IMR-90 (cell line): ENCODE results near the gene PRMT2. TPM values are rescaled to one million over a fixed set of nuclear protein-coding genes. Genes with fewer than 3 reads are reported as not detected.

Experiments
- ATAC-seq: fragments of 200-7000 bp; cut with Tn5 transposase; 2 replicates; pipeline ENCODE4 v1.9.1; 2020; ENCODE audit warnings: low read depth, mild to moderate bottlenecking, moderate library complexity
- BruUV-seq: library from RNA; stranded (reverse); fragments of 400-500 nt; replicated peaks from 2 replicates; lab custom pipeline; 2021; lab: Mats Ljungman, UMichigan
- CTCF ChIA-PET: fragments of 300-600 bp; formaldehyde crosslinking; extraction: SDS; loops from one replicate; lab custom pipeline; 2021; ENCODE audit warnings: antibody characterized with exemption; lab: Yijun Ruan, JAX
- POLR2A ChIA-PET: fragments of 300-600 bp; sonication (Branson Sonifier 250); formaldehyde crosslinking; loops from one replicate; lab custom pipeline; 2022; ENCODE audit warnings: antibody characterized with exemption; ENCODE audit not compliant: unreplicated experiment; lab: Charles Lee
- DNase-seq: peaks from one replicate; pipeline ENCODE4 v3.0.0; 2013
- H2AFZ ChIP-seq: replicated peaks from 2 replicates; pipeline ENCODE3; 2013; ENCODE audit warnings: low read length, mild to moderate bottlenecking; ENCODE audit not compliant: poor library complexity
- H2AK5ac ChIP-seq: 2 replicates; pipeline ENCODE4 v1.6.1; 2013; ENCODE audit warnings: low read depth, low read length, inconsistent platforms
- H2AK9ac ChIP-seq: replicated peaks from 2 replicates; pipeline ENCODE3; 2013; ENCODE audit warnings: mild to moderate bottlenecking, low read depth, low read length, moderate library complexity; ENCODE audit not compliant: poor library complexity
- H2BK120ac ChIP-seq: 2 replicates; pipeline ENCODE4 v1.6.1; 2013; ENCODE audit warnings: low read depth, low read length, inconsistent platforms
- H2BK15ac ChIP-seq: 3 replicates; pipeline ENCODE4 v1.6.1; 2013; ENCODE audit warnings: low read depth, low read length, inconsistent platforms
- H2BK20ac ChIP-seq: 2 replicates; pipeline ENCODE4 v1.6.1; 2013; ENCODE audit warnings: low read depth, mild to moderate bottlenecking, inconsistent platforms, low read length, moderate library complexity
- H2BK5ac ChIP-seq: 2 replicates; pipeline ENCODE4 v1.6.1; 2013; ENCODE audit warnings: mild to moderate bottlenecking, low read depth, low read length, inconsistent platforms; ENCODE audit not compliant: poor library complexity, severe bottlenecking
- H3K14ac ChIP-seq: replicated peaks from 2 replicates; pipeline ENCODE4 v1.6.1; 2013; ENCODE audit warnings: low read depth, low read length, inconsistent platforms
- H3K18ac ChIP-seq: 2 replicates; pipeline ENCODE4 v1.6.1; 2013; ENCODE audit warnings: low read depth, low read length, control low read depth
- H3K23ac ChIP-seq: 2 replicates; pipeline ENCODE4 v1.6.1; 2013; ENCODE audit warnings: low read depth, low read length, inconsistent platforms
- H3K27ac ChIP-seq: 2 replicates; pipeline ENCODE4 v1.5.1; 2013; ENCODE audit warnings: mild to moderate bottlenecking, control low read depth, low read length; ENCODE audit not compliant: insufficient read depth
- H3K27me3 ChIP-seq: 2 replicates; pipeline ENCODE4 v1.6.1; 2013; ENCODE audit warnings: low read length; ENCODE audit not compliant: control insufficient read depth, insufficient read depth
- H3K36me3 ChIP-seq: 2 replicates; pipeline ENCODE4 v1.6.1; 2013; ENCODE audit warnings: low read length, mixed read lengths; ENCODE audit not compliant: control insufficient read depth, insufficient read depth
- H3K4ac ChIP-seq: 2 replicates; pipeline ENCODE4 v1.6.1; 2013; ENCODE audit warnings: low read depth, low read length, inconsistent platforms
- H3K4me1 ChIP-seq: 2 replicates; pipeline ENCODE4 v1.6.1; 2013; ENCODE audit warnings: low read length, mixed read lengths; ENCODE audit not compliant: control insufficient read depth, insufficient read depth
- H3K4me2 ChIP-seq: 2 replicates; pipeline ENCODE4 v1.6.1; 2013; ENCODE audit warnings: low read depth, mild to moderate bottlenecking, control low read depth, low read length, moderate library complexity
- H3K4me3 ChIP-seq: 2 replicates; pipeline ENCODE4 v1.5.1; 2013; ENCODE audit warnings: low read depth, mild to moderate bottlenecking, control low read depth, low read length, moderate library complexity; ENCODE audit not compliant: insufficient read depth
- H3K56ac ChIP-seq: 2 replicates; pipeline ENCODE4 v1.6.1; 2013; ENCODE audit warnings: low read length, inconsistent platforms; ENCODE audit not compliant: insufficient read depth; ENCODE audit errors: extremely low read depth
- H3K79me1 ChIP-seq, 2 experiments: 2 replicates each; pipeline ENCODE4 v1.6.1; 2013; ENCODE audit warnings: low read length in 2 of 2, inconsistent platforms in 1 of 2, low read depth in 1 of 2
- H3K9ac ChIP-seq: 2 replicates; pipeline ENCODE4 v1.6.1; 2013; ENCODE audit warnings: low read depth, low read length, control low read depth
- H3K9me1 ChIP-seq: 2 replicates; pipeline ENCODE4 v1.6.1; 2013; ENCODE audit warnings: low read length, inconsistent platforms; ENCODE audit not compliant: insufficient read depth
- H3K9me3 ChIP-seq: 2 replicates; pipeline ENCODE4 v1.6.1; 2013; ENCODE audit warnings: low read length; ENCODE audit not compliant: control insufficient read depth, insufficient read depth
- H4K20me1 ChIP-seq: 2 replicates; pipeline ENCODE4 v1.6.1; 2013; ENCODE audit warnings: low read length, inconsistent platforms; ENCODE audit not compliant: insufficient read depth
- H4K5ac ChIP-seq: 2 replicates; pipeline ENCODE4 v1.6.1; 2013; ENCODE audit warnings: mild to moderate bottlenecking, low read depth, low read length, control low read depth
- H4K8ac ChIP-seq, 2 experiments: 2 replicates each; pipeline ENCODE4 v1.6.1; 2013; ENCODE audit warnings: low read depth in 2 of 2, low read length in 2 of 2, control low read depth in 1 of 2, inconsistent platforms in 1 of 2
- H4K91ac ChIP-seq: 2 replicates; pipeline ENCODE4 v1.6.1; 2013; ENCODE audit warnings: low read depth, low read length, inconsistent platforms; ENCODE audit not compliant: insufficient read depth
- CEBPB ChIP-seq: IDR thresholded peaks from 2 replicates; pipeline ENCODE4 v1.6.1; 2012; ENCODE audit warnings: low read depth, low read length, improper control_type of control experiment
- CHD1 ChIP-seq: IDR thresholded peaks from 2 replicates; pipeline ENCODE4 v1.6.1; 2012; ENCODE audit warnings: low read depth, low read length, improper control_type of control experiment
- FOS ChIP-seq: fragments of 150-350 bp; IDR thresholded peaks from 2 replicates; pipeline ENCODE4 v1.6.1; 2016; ENCODE audit warnings: low read depth, low read length
- MAZ ChIP-seq: IDR thresholded peaks from 2 replicates; pipeline ENCODE4 v1.6.1; 2012; ENCODE audit warnings: low read depth, mild to moderate bottlenecking, low read length, improper control_type of control experiment, moderate library complexity, borderline replicate concordance
- NFE2L2 ChIP-seq: fragments of 150-350 bp; IDR thresholded peaks from 2 replicates; pipeline ENCODE4 v1.6.1; 2016; ENCODE audit warnings: low read depth, mild to moderate bottlenecking, low read length
- RAD21 ChIP-seq: IDR thresholded peaks from 2 replicates; pipeline ENCODE4 v1.6.1; 2012; ENCODE audit warnings: low read length, improper control_type of control experiment
- RCOR1 ChIP-seq: IDR thresholded peaks from 2 replicates; pipeline ENCODE4 v1.6.1; 2012; ENCODE audit warnings: mild to moderate bottlenecking, low read length, improper control_type of control experiment; ENCODE audit not compliant: insufficient replicate concordance
- RFX5 ChIP-seq: IDR thresholded peaks from 2 replicates; pipeline ENCODE4 v1.8.0; 2012; ENCODE audit warnings: low read depth, mild to moderate bottlenecking, low read length, moderate library complexity
- SMC3 ChIP-seq: fragments of 150-350 bp; IDR thresholded peaks from 2 replicates; pipeline ENCODE4 v1.6.1; 2016; ENCODE audit warnings: low read depth, mild to moderate bottlenecking, antibody characterized with exemption, low read length, moderate library complexity
- WGBS, 2 experiments: methylation state at CpG; one replicate each; pipeline versions ENCODE4 v1.1.5 to v1.1.7; 2013; ENCODE audit warnings: missing lambda C conversion rate in 2 of 2; ENCODE audit not compliant: insufficient read length in 1 of 2; ENCODE audit errors: extremely low coverage in 2 of 2; 5-methylcytosine and 5-hydroxymethylcytosine counted together
- dilution Hi-C: fragments of 300-500 bp; cut with HindIII; formaldehyde crosslinking; loops from one replicate; pipeline ENCODE4 v1.14.3; 2018; ENCODE audit warnings: low sequenced_read_pairs; ENCODE audit not compliant: unreplicated experiment
- in situ Hi-C: fragments of 300-500 bp; cut with MboI; formaldehyde crosslinking; loops from 3 replicates; pipeline ENCODE4 v1.14.3; 2019; ENCODE audit warnings: low sequenced_read_pairs, inconsistent platforms, mixed read lengths
- intact Hi-C: fragments of 100-400 bp; cut with micrococcal nuclease; formaldehyde crosslinking; loops from 2 replicates; pipeline ENCODE4 v1.10.0; 2022
- polyA plus RNA-seq, 3 experiments: library from polyadenylated mRNA; depleted of rRNA; stranded (reverse); fragments of >200 nt; gene quantifications; 2 replicates each; pipeline ENCODE4 v1.2.3, GENCODE V29; 2012; ENCODE audit warnings: low replicate concordance in 1 of 3
- total RNA-seq: library from RNA; depleted of rRNA; stranded (reverse); fragments of >200 nt; gene quantifications from 2 replicates; pipeline ENCODE4 v1.2.3, GENCODE V29; 2012
- TF ChIP-seq, protein P1 (sequence below): fragments of 150-350 bp; IDR thresholded peaks from 2 replicates; pipeline ENCODE4 v1.6.1; 2016; ENCODE audit warnings: low read depth, mild to moderate bottlenecking, low read length, moderate library complexity, borderline replicate concordance
- TF ChIP-seq, protein P2 (sequence below): conservative IDR thresholded peaks from 2 replicates; pipeline ENCODE4 v1.5.1; 2012; ENCODE audit warnings: mild to moderate bottlenecking, low read depth, low read length, improper control_type of control experiment

The PRMT2 gene
- total and polyA plus RNA-seq, 2 of the 4 experiments (the other 2 are of a cell fraction) = 126 to 159 TPM

GRCh38 chr21:46648539-46648938 is 13.1 kb downstream of the PRMT2 start:
- Histone ChIP-seq H2AFZ (no peak overlapping the region), H2BK15ac (no peak overlapping the region), H3K56ac (no peak overlapping the region), H3K4me3 (no peak overlapping the region), H3K36me3 (peaks cover 79% of the 10 kb centered on the region), H3K23ac (no peak overlapping the region), H2BK120ac (no peak overlapping the region), H2BK20ac (no peak overlapping the region), H2BK5ac (no peak overlapping the region), H3K9me1 (peaks cover 6% of the 10 kb centered on the region), H2AK9ac (no peak overlapping the region), H4K8ac (no peak overlapping the region), H3K4ac (no peak overlapping the region), H4K20me1 (peaks cover 37% of the 10 kb centered on the region), H3K18ac (no peak overlapping the region), H4K5ac (no peak overlapping the region), H3K9me3 (peaks cover 2% of the 10 kb centered on the region; the same call in 1 of the 2 replicates), H3K79me1 (peaks cover 47 to 85% of the 10 kb centered on the region in 2 experiments), H4K91ac (no peak overlapping the region), H3K27me3 (no peaks in the 10 kb centered on the region), H3K4me1 (no peaks in the 10 kb centered on the region), H3K14ac (no peak overlapping the region), H3K4me2 (no peak overlapping the region), H2AK5ac (no peak overlapping the region), H3K9ac (no peak overlapping the region), H3K27ac (no peak overlapping the region)
- no peak for TF ChIP-seq CEBPB
- TF ChIP-seq, protein P1, sequence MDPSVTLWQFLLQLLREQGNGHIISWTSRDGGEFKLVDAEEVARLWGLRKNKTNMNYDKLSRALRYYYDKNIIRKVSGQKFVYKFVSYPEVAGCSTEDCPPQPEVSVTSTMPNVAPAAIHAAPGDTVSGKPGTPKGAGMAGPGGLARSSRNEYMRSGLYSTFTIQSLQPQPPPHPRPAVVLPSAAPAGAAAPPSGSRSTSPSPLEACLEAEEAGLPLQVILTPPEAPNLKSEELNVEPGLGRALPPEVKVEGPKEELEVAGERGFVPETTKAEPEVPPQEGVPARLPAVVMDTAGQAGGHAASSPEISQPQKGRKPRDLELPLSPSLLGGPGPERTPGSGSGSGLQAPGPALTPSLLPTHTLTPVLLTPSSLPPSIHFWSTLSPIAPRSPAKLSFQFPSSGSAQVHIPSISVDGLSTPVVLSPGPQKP = no peak
- no peak for TF ChIP-seq RAD21
- no peak for TF ChIP-seq MAZ
- TF ChIP-seq SMC3 = no peak
- no peak for TF ChIP-seq CHD1
- TF ChIP-seq NFE2L2 = no peak
- no peak for TF ChIP-seq RCOR1
- TF ChIP-seq, protein P2, sequence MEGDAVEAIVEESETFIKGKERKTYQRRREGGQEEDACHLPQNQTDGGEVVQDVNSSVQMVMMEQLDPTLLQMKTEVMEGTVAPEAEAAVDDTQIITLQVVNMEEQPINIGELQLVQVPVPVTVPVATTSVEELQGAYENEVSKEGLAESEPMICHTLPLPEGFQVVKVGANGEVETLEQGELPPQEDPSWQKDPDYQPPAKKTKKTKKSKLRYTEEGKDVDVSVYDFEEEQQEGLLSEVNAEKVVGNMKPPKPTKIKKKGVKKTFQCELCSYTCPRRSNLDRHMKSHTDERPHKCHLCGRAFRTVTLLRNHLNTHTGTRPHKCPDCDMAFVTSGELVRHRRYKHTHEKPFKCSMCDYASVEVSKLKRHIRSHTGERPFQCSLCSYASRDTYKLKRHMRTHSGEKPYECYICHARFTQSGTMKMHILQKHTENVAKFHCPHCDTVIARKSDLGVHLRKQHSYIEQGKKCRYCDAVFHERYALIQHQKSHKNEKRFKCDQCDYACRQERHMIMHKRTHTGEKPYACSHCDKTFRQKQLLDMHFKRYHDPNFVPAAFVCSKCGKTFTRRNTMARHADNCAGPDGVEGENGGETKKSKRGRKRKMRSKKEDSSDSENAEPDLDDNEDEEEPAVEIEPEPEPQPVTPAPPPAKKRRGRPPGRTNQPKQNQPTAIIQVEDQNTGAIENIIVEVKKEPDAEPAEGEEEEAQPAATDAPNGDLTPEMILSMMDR = no peak
- no peak for TF ChIP-seq FOS
- no peak for TF ChIP-seq RFX5
- intact Hi-C loops = no loop called here
- POLR2A ChIA-PET = no interaction called here
- in situ Hi-C loops = no loop called here
- ATAC-seq (no peak), DNase-seq (no peak)
- no TSS peak for BruUV-seq
- dilution Hi-C loops = no loop called here
- 98% methylated on average over 20 of the region's 27 CpGs; no CpG with 5 or more reads in 1 of the 2 experiments for WGBS, 2 experiments
- CTCF ChIA-PET = no interaction called here
